Tibial artery (tissue), 4 donors: Measurements from ENCODE around the gene SERPINB7.

ENCODE experiments used
- DNase-seq, 2 donors: peaks; one replicate each; pipeline ENCODE4 v3.0.0-alpha.2; 2019
- H3K27ac ChIP-seq, 2 donors: fragments of 200-600 bp; sonication (generic) in 1 of 2; 1 replicate in 1 of 2; 2 replicates in 1 of 2; pipeline ENCODE4 v1.5.1; 2018 to 2019; ENCODE audit warnings: mild to moderate bottlenecking in 1 of 2
- H3K27me3 ChIP-seq, 2 donors: fragments of 200-600 bp; sonication (generic) in 1 of 2; one replicate each; pipeline versions ENCODE4 v1.5.1 to v1.6.0; 2016 to 2019
- H3K36me3 ChIP-seq, 3 donors: fragments of 200-600 bp; sonication (generic) in 2 of 3; one replicate each; pipeline ENCODE4 v1.5.1; 2016 to 2019; ENCODE audit warnings: mild to moderate bottlenecking in 2 of 3
- H3K4me1 ChIP-seq, 4 donors: fragments of 200-600 bp; sonication (generic) in 2 of 4; 1 replicate in 3 of 4; 2 replicates in 1 of 4; pipeline ENCODE4 v1.5.1; 2016 to 2019
- H3K4me3 ChIP-seq, 2 donors: fragments of 200-600 bp; sonication (generic) in 1 of 2; 1 replicate in 1 of 2; 2 replicates in 1 of 2; pipeline ENCODE4 v1.5.1; 2018 to 2019; ENCODE audit warnings: mild to moderate bottlenecking in 2 of 2
- H3K9me3 ChIP-seq, 3 donors: fragments of 200-600 bp; sonication (generic) in 1 of 3; one replicate each; pipeline ENCODE4 v1.5.1; 2016 to 2019
- intact Hi-C: fragments of 100-400 bp; cut with DNase I; formaldehyde crosslinking; loops from one replicate; pipeline ENCODE4 v1.15.0; 2023; ENCODE audit warnings: low total_unique reads
- TF ChIP-seq, protein P1 (sequence below), 2 experiments: fragments of 200-600 bp in 1 of 2; fragments of 450-650 bp in 1 of 2; IDR thresholded peaks; one replicate each; pipeline ENCODE4 v1.5.1; 2017 to 2019; ENCODE audit warnings: antibody characterized with exemption in 2 of 2, mild to moderate bottlenecking in 1 of 2, moderate library complexity in 1 of 2

The SERPINB7 gene

DNA sequence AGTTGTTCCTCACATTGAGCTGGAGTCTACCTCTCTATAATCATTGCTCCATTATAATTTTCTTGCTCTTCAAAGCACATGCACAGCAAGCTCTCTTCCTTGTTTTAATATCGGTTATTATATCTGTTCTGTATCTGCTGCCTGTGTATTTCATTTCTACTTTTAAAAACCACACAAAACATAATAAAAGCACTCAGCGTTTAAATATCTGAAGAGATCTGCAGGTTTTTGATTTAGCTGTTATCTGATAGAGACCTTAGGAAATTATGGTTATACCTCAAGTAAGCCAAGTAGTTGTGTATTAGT lies 49.0 kb downstream of the SERPINB7 start:
- no peaks in the 10 kb centered on the region for H3K9me3 ChIP-seq
- DNase-seq = no peak
- H3K4me1 ChIP-seq = no peaks in the 10 kb centered on the region
- intact Hi-C loops = no loop called here
- no peaks in the 10 kb centered on the region for H3K36me3 ChIP-seq
- H3K27ac ChIP-seq = no peak overlapping the region
- no peak overlapping the region for H3K4me3 ChIP-seq
- H3K27me3 ChIP-seq = no peaks in the 10 kb centered on the region
- TF ChIP-seq, protein P1, sequence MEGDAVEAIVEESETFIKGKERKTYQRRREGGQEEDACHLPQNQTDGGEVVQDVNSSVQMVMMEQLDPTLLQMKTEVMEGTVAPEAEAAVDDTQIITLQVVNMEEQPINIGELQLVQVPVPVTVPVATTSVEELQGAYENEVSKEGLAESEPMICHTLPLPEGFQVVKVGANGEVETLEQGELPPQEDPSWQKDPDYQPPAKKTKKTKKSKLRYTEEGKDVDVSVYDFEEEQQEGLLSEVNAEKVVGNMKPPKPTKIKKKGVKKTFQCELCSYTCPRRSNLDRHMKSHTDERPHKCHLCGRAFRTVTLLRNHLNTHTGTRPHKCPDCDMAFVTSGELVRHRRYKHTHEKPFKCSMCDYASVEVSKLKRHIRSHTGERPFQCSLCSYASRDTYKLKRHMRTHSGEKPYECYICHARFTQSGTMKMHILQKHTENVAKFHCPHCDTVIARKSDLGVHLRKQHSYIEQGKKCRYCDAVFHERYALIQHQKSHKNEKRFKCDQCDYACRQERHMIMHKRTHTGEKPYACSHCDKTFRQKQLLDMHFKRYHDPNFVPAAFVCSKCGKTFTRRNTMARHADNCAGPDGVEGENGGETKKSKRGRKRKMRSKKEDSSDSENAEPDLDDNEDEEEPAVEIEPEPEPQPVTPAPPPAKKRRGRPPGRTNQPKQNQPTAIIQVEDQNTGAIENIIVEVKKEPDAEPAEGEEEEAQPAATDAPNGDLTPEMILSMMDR (IDR thresholded peaks at IDR 0.05) = no peak

DNA sequence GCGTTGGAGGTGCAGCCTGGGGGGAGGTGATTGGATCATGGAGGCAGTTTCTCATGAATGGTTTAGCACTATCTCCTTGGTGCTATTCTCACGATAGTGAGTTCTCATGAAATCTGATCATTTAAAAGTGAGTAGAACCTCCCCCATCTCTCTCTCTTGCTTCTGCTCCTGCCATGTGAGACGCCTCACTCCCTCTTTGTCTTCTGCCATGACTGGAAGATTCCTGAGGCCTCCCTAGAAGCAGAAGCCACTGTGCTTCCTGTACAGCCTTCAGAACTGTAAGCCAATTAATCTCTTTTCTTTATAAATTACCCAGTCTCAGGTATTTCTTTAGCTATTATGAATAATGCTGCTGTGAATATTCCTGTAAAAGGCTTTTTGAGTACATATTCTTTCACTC lies 52.9 kb downstream of the SERPINB7 start:
- H3K36me3 ChIP-seq = no peaks in the 10 kb centered on the region
- H3K4me1 ChIP-seq = no peaks in the 10 kb centered on the region
- TF ChIP-seq, protein P1 (IDR thresholded peaks at IDR 0.05) = no peak
- intact Hi-C loops = no loop called here
- H3K27ac ChIP-seq = no peak overlapping the region
- no peak for DNase-seq
- no peak overlapping the region for H3K4me3 ChIP-seq
- no peaks in the 10 kb centered on the region for H3K27me3 ChIP-seq
- H3K9me3 ChIP-seq = no peaks in the 10 kb centered on the region

DNA sequence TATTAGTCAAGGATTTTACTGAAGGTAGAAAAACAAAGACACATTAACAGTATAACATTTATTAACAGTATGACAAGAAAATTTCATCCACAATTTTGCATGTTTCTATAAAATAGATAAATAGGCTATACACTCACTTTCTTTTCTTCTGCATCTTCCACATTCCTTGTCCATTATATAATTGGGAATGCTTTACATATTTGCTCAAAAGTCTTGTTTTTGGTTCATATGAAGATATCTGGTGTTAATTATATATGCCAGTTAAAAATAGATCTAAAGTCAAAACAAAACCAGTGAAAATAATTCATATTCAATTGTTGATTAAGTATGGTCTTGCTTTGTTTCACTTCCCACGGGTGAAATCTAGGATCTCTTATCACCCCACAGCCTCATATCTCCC lies 53.4 kb downstream of the SERPINB7 start:
- H3K4me3 ChIP-seq = no peak overlapping the region
- TF ChIP-seq, protein P1 (IDR thresholded peaks at IDR 0.05) = no peak
- no peaks in the 10 kb centered on the region for H3K36me3 ChIP-seq
- no peaks in the 10 kb centered on the region for H3K4me1 ChIP-seq
- no peaks in the 10 kb centered on the region for H3K27me3 ChIP-seq
- H3K9me3 ChIP-seq = no peaks in the 10 kb centered on the region
- H3K27ac ChIP-seq = no peak overlapping the region
- intact Hi-C loops = no loop called here
- DNase-seq = no peak

DNA sequence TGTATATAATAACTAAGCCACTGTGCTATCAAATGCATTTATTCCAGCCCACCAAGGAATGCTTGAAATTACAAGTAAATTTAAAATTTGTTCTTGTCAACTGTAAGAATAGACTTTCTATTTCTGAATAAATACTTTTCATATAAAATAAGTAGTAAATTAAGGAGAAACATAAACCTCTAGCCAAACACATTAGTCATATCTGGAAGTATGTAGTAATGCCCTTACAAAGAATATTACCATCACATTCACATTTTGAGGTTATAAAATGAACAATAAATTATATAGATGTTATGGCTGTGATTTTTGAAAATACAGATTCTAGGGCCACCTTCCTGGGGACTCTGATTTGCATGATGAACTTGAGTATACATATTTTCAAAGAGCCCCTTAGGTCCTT lies 54.7 kb downstream of the SERPINB7 start:
- TF ChIP-seq, protein P1 (IDR thresholded peaks at IDR 0.05) = no peak
- no peak for DNase-seq
- Histone ChIP-seq H3K4me3 (no peak overlapping the region), H3K4me1 (no peaks in the 10 kb centered on the region), H3K27ac (no peak overlapping the region), H3K36me3 (no peaks in the 10 kb centered on the region), H3K27me3 (no peaks in the 10 kb centered on the region), H3K9me3 (no peaks in the 10 kb centered on the region)
- intact Hi-C loops = no loop called here

DNA sequence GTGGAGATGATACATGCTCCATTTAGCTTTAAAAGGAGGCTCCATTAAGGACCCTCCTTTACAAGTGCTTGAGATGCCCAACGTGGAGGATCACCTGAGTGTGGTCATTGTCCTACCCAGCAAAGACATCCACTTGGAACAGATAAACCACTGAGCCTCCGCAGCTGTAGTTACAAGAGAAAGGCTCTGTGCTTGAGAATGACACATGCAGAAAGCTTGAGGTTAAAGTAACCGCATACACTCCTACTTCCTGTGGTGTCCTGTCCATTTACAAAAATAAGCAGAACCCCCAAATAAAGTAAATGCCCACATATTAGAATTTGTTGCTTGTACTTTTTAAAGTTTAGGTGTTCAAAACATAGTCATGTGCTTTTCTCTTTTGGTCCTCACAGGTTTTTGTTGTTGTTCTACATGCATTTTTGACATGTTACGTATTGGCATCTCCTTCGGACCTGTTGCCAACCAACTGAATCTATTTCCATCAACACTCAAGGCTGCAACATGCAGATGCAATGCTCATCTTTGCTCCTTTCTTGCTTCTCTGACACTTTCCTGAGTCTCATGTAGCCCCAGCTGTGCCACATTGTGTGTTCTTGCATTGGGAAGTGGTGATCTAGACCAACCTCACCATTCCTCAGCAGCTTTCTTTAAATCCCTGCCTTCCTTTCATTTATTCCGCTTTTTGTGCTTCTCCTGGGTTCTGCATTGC lies 56.0 kb downstream of the SERPINB7 start:
- no peak for DNase-seq
- Histone ChIP-seq H3K4me1 (no peaks in the 10 kb centered on the region), H3K4me3 (no peak overlapping the region), H3K27me3 (no peaks in the 10 kb centered on the region), H3K9me3 (no peaks in the 10 kb centered on the region), H3K27ac (no peak overlapping the region), H3K36me3 (no peaks in the 10 kb centered on the region)
- TF ChIP-seq, protein P1 (IDR thresholded peaks at IDR 0.05) = no peak
- intact Hi-C loops = no loop called here

DNA sequence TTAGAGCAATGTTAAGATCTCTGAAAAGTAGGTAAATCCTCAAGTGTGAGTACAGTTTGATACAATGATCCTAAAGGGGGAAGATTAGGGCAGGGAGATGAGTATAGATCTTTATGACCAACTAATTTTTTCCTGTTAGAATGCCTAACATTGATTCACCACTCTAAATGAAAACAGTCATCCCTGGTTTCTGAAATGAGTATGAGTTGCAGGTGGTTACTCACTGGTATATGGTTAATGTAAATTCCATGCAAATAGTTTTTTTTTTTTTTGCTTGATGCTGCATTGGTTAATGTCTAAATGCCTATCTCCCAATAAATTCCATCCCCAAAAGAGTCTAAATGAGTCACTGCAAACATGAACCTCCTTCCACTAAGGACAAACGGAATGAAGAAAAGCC lies 57.3 kb downstream of the SERPINB7 start:
- no peak overlapping the region for H3K4me3 ChIP-seq
- H3K4me1 ChIP-seq = no peaks in the 10 kb centered on the region
- intact Hi-C loops = no loop called here
- TF ChIP-seq, protein P1 (IDR thresholded peaks at IDR 0.05) = no peak
- no peak overlapping the region for H3K27ac ChIP-seq
- DNase-seq = no peak
- no peaks in the 10 kb centered on the region for H3K9me3 ChIP-seq
- no peaks in the 10 kb centered on the region for H3K36me3 ChIP-seq
- no peaks in the 10 kb centered on the region for H3K27me3 ChIP-seq
